ENCODE results near the gene C1QTNF2. TPM values are rescaled to one million over a fixed set of nuclear protein-coding genes. Genes with fewer than 3 reads are reported as not detected.

The C1QTNF2 gene
- total and polyA plus RNA-seq, 7 donors, result 0.85 to 2.5 (median 1.1) TPM; not detected in 2

GRCh38 chr5:160376416-160376815 lies 6.0 kb upstream of the C1QTNF2 start:
- Histone ChIP-seq H3K9me3 (no peaks in the 10 kb centered on the region), H3K4me3 (no peak overlapping the region), H3K36me3 (no peaks in the 10 kb centered on the region), H3K27me3 (no peaks in the 10 kb centered on the region), H3K4me1 (no peaks in the 10 kb centered on the region), H3K27ac (no peak overlapping the region)
- no peak for DNase-seq
- intact Hi-C loops (cut with DNase I), result no loop called here
- TF ChIP-seq CTCF (IDR thresholded peaks at IDR 0.05) (no peak), EP300 (IDR thresholded peaks at IDR 0.05) (no peak), POLR2AphosphoS5 (IDR thresholded peaks at IDR 0.05) (no peak), POLR2A (IDR thresholded peaks at IDR 0.05) (no peak)

- TF ChIP-seq POLR2AphosphoS5 (IDR thresholded peaks at IDR 0.05), result no peak
- no peak for TF ChIP-seq POLR2A (IDR thresholded peaks at IDR 0.05)
- TF ChIP-seq EP300 (IDR thresholded peaks at IDR 0.05), result no peak
- TF ChIP-seq CTCF (IDR thresholded peaks at IDR 0.05), result no peak
- no peak for DNase-seq
- Histone ChIP-seq H3K4me1 (peaks cover 0 to 3% (median 0%) of the 10 kb centered on the region in 4 donors), H3K4me3 (no peak overlapping the region), H3K27me3 (no peaks in the 10 kb centered on the region), H3K9me3 (no peaks in the 10 kb centered on the region), H3K27ac (no peak overlapping the region), H3K36me3 (no peaks in the 10 kb centered on the region)
- intact Hi-C loops (cut with DNase I), result no loop called here
- 81 to 85% methylated on average over 2 of the region's 2 CpGs for WGBS, 2 donors
Observed at GRCh38 chr5:160375701-160376100, 5.3 kb upstream of the C1QTNF2 start.

- Histone ChIP-seq H3K4me3 (no peak overlapping the region), H3K27ac (no peak overlapping the region), H3K36me3 (no peaks in the 10 kb centered on the region), H3K9me3 (no peaks in the 10 kb centered on the region), H3K27me3 (no peaks in the 10 kb centered on the region), H3K4me1 (peaks cover 0 to 5% (median under 1%) of the 10 kb centered on the region in 4 donors)
- no peak for TF ChIP-seq POLR2AphosphoS5 (IDR thresholded peaks at IDR 0.05)
- TF ChIP-seq POLR2A (IDR thresholded peaks at IDR 0.05), result no peak
- TF ChIP-seq EP300 (IDR thresholded peaks at IDR 0.05), result no peak
- TF ChIP-seq CTCF (IDR thresholded peaks at IDR 0.05), result no peak
- intact Hi-C loops (cut with DNase I), result no loop called here
- no peak for DNase-seq
Observed at GRCh38 chr5:160375166-160375565, 4.7 kb upstream of the C1QTNF2 start.

- no peak overlapping the region for H3K4me3 ChIP-seq
- TF ChIP-seq CTCF (IDR thresholded peaks at IDR 0.05) (no peak), EP300 (IDR thresholded peaks at IDR 0.05) (no peak), POLR2AphosphoS5 (IDR thresholded peaks at IDR 0.05) (no peak), POLR2A (IDR thresholded peaks at IDR 0.05) (no peak)
- DNase-seq, result no peak
- no peaks in the 10 kb centered on the region for H3K9me3 ChIP-seq
- no peaks in the 10 kb centered on the region for H3K36me3 ChIP-seq
- peaks cover 0 to 12% (median 9%) of the 10 kb centered on the region in 4 donors for H3K4me1 ChIP-seq
- intact Hi-C loops (cut with DNase I), result no loop called here
- H3K27me3 ChIP-seq, result no peaks in the 10 kb centered on the region
- no peak overlapping the region for H3K27ac ChIP-seq
Observed at GRCh38 chr5:160371294-160371693, 868 bp upstream of the C1QTNF2 start.

GRCh38 chr5:160370713-160371034 lies 248 bp upstream of the C1QTNF2 start:
- 50 to 51% methylated on average over 12 of the region's 12 CpGs for WGBS, 2 donors
- H3K9me3 ChIP-seq, result no peaks in the 10 kb centered on the region
- no peaks in the 10 kb centered on the region for H3K27me3 ChIP-seq
- no peak for DNase-seq
- peaks cover 0 to 12% (median 9%) of the 10 kb centered on the region in 4 donors for H3K4me1 ChIP-seq
- no peak for TF ChIP-seq CTCF (IDR thresholded peaks at IDR 0.05)
- no peak for TF ChIP-seq POLR2A (IDR thresholded peaks at IDR 0.05)
- no peak for TF ChIP-seq POLR2AphosphoS5 (IDR thresholded peaks at IDR 0.05)
- TF ChIP-seq EP300 (IDR thresholded peaks at IDR 0.05), result no peak
- intact Hi-C loops (cut with DNase I), result no loop called here
- H3K36me3 ChIP-seq, result no peaks in the 10 kb centered on the region
- H3K4me3 ChIP-seq, result peak overlapping the region; percentile 46 to 77 (median 68)
- peak overlapping the region in 3 of 4 donors; percentile 74 to 77 (median 75) for H3K27ac ChIP-seq
